Gastrocnemius medialis (tissue), 4 donors: ENCODE results near the gene LRRK1.

Experiments used
- CTCF ChIP-seq, 5 experiments: fragments of 450-650 bp in 3 of 5; fragments of 200-600 bp in 2 of 5; sonication (generic) in 2 of 5; IDR thresholded peaks in 4 of 5; conservative IDR thresholded peaks in 1 of 5; 1 replicate in 4 of 5; 2 replicates in 1 of 5; pipeline ENCODE4 v1.5.1; 2016 to 2019; ENCODE audit warnings: antibody characterized with exemption in 5 of 5, mild to moderate bottlenecking in 3 of 5, moderate library complexity in 3 of 5
- POLR2A ChIP-seq, 2 donors: fragments of 450-650 bp; IDR thresholded peaks; one replicate each; pipeline ENCODE4 v1.6.1; 2017; ENCODE audit warnings: antibody characterized with exemption in 2 of 2, mild to moderate bottlenecking in 2 of 2, moderate library complexity in 2 of 2

DNA sequence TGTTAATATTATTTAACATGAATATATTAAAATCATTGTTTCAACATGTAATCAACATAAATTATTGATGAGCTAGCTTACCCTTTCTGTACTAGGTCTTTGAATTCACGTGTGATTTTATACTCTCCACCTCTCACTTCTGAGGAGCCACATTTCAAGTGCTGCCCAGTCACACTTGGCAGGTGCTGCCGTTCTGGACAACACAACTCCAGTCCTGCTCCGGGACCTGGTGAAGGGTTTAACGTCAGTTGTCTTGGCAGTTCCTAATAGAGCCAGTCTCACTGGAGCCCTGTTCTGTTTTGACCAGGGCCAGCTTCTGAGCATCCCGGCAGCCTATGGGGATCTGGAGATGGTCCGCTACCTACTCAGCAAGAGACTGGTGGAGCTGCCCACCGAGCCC lies 64.1 kb downstream of the LRRK1 start:
- TF ChIP-seq CTCF (IDR thresholded peaks at IDR 0.05 in 4 of 5, conservative IDR thresholded peaks at IDR 0.05 in 1 of 5) = no peak
- TF ChIP-seq POLR2A (IDR thresholded peaks at IDR 0.05) = no peak
